ENCODE results near the gene SERPINB12. TPM values are rescaled to one million over a fixed set of nuclear protein-coding genes. Genes with fewer than 3 reads are reported as not detected.

SERPINB12 gene
- polyA plus RNA-seq, 4 donors: not detected

DNA sequence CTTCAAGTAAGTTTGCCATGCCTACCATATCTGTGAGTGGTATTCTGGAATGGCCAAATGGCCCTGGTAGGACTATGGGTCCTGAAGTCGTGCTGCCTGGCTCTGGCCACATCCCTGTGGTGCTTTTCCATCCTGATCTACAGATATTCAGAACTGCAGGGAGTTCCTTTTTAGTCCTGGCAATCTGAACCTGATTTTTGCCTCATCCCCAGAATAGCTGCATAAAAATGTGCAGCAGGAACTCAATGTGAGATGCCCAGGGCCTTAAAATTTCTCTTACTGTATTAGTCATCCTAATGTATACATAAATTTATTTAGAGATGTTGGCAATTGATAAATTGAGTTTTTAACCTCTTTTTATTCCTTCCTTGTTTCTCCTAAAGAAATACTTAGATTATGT is 50.3 kb downstream of the SERPINB12 start:
- DNase-seq (ENCODE audit: low read depth in 4 of 4, low spot score in 2 of 4): no peak

DNA sequence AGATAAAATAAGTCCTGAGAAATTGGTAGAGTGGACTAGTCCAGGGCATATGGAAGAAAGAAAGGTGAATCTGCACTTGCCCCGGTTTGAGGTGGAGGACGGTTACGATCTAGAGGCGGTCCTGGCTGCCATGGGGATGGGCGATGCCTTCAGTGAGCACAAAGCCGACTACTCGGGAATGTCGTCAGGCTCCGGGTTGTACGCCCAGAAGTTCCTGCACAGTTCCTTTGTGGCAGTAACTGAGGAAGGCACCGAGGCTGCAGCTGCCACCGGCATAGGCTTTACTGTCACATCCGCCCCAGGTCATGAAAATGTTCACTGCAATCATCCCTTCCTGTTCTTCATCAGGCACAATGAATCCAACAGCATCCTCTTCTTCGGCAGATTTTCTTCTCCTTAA is 54.8 kb downstream of the SERPINB12 start:
- no peak for DNase-seq (ENCODE audit: low read depth in 4 of 4, low spot score in 2 of 4)

- DNase-seq (ENCODE audit: low read depth in 4 of 4, low spot score in 2 of 4): no peak
Measured at GRCh38 chr18:63603355-63603754, 61.2 kb downstream of the SERPINB12 start.

DNA sequence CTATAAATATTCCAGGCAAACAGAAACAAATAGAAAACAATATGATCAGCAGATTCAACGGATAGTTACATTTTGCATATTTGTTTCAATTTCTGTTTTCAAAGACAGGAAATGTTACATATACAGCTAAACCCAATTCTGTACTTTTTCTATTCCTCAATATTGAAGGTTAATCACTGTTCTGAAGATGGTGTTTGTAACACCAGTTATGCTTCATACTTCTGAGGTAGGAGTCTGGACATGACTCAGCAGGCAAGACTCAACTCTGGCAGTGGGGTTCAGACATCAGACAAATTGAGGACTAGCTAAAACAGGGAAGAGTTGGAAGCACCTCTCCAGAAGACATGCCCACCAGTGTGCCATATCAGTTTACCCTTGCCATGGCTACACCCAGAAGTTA is 61.6 kb downstream of the SERPINB12 start:
- no peak for DNase-seq (ENCODE audit: low read depth in 4 of 4, low spot score in 2 of 4)

- DNase-seq (ENCODE audit: low read depth in 4 of 4, low spot score in 2 of 4): no peak
Measured at GRCh38 chr18:63604791-63605567, 62.8 kb downstream of the SERPINB12 start.

DNA sequence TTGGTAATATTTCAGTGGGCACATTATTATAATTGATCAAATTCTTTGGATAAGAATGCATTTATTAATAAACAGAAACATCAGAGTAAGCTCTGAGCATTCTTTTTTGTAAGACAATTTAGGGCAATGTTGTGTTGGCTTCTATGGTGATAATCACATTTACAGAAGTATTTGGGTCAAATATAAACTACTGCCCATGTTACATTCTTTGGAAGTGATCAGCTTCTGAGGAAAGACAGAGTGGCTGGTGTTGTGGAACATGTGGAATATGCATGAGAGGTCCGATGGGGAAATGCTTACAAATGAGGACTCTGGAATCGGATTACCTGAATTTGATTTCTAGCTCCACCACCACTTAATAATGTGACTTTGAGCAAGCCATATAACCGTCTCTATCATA is 64.4 kb downstream of the SERPINB12 start:
- no peak for DNase-seq (ENCODE audit: low read depth in 4 of 4, low spot score in 2 of 4)

DNA sequence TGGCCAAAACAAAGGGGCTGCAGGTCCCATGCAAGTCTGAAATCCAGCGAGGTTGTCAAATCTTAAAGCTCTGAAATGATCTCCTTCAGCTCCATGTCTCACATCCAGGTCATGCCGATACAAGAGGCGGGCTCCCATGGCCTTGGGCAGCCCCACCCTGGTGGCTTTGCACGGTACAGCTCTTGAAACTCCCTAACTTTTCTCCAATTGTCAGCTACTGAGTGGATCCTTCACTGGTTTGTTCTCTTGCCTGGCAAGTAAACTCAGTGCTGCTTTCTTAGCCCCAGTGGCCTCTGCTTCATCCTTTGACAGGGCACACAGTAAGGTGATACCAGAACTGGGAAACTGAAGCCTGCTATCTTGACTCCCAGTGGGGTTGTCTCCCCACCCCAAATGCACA is 71.3 kb downstream of the SERPINB12 start:
- no peak for DNase-seq (ENCODE audit: low read depth in 4 of 4, low spot score in 2 of 4)

- DNase-seq (ENCODE audit: low read depth in 4 of 4, low spot score in 2 of 4): no peak
Measured at GRCh38 chr18:63617049-63617914, 75.1 kb downstream of the SERPINB12 start.

DNA sequence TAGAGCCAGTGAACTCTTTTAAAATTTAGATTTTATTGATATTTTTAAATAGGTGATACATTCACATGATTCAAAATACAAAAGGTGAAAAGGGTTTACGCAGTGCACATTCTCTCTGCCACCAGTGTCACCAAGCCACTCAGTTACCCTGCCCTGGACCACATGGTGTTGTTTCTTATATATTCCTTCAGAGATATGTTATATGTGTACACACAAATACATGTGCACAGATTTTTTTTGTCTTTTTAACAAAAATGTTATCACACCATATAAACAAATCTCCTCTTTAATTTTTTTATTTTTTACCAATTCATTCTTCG is 75.7 kb downstream of the SERPINB12 start:
- no peak for DNase-seq (ENCODE audit: low read depth in 4 of 4, low spot score in 2 of 4)

Other genes starting within 250 kb of the SERPINB12 start
- gene BCL2, start 222.6 kb upstream of the SERPINB12 start, polyA plus RNA-seq (ENCODE audit: insufficient read length in 4 of 4): 10 to 100 TPM; 22.1 to 27.1 (median 23.5) TPM
- 10 to 100 TPM; 38.3 to 46.5 (median 41.8) TPM for gene KDSR, start 175.2 kb upstream of the SERPINB12 start, polyA plus RNA-seq (ENCODE audit: insufficient read length in 4 of 4)
- gene VPS4B, start 119.9 kb upstream of the SERPINB12 start, polyA plus RNA-seq (ENCODE audit: insufficient read length in 4 of 4): 10 to 100 TPM; 55.0 to 66.2 (median 59.4) TPM
- not detected for gene SERPINB5, start 65.4 kb upstream of the SERPINB12 start, polyA plus RNA-seq (ENCODE audit: insufficient read length in 4 of 4)
- gene SERPINB13, start 45.0 kb downstream of the SERPINB12 start, polyA plus RNA-seq (ENCODE audit: insufficient read length in 4 of 4): not detected
- gene SERPINB4, start 101.9 kb downstream of the SERPINB12 start, polyA plus RNA-seq (ENCODE audit: insufficient read length in 4 of 4): under 1 TPM in 2 of 4 donors, not detected in 2; 0.08 TPM
- gene SERPINB3, start 119.5 kb downstream of the SERPINB12 start, polyA plus RNA-seq (ENCODE audit: insufficient read length in 4 of 4): under 1 TPM in 2 of 4 donors, not detected in 2; 0.13 TPM
- gene SERPINB11, start 160.6 kb downstream of the SERPINB12 start, polyA plus RNA-seq (ENCODE audit: insufficient read length in 4 of 4): not detected
- under 1 TPM; 0.20 to 0.65 (median 0.54) TPM for gene SERPINB7, start 233.0 kb downstream of the SERPINB12 start, polyA plus RNA-seq (ENCODE audit: insufficient read length in 4 of 4)

All from left renal cortex interstitium (tissue), 4 donors.